ENCODE data around the gene SMARCA1. TPM values are rescaled to one million over a fixed set of nuclear protein-coding genes. Genes with fewer than 3 reads are reported as not detected.
"Not testable (repeated sequence)": the region's sequence is repeated elsewhere in the genome, so short reads cannot be mapped to it uniquely, and the experiment has no call there.

SMARCA1 gene
- polyA plus RNA-seq (2013, experiment 1 of 2), result 52.1 TPM
- 60.4 TPM for polyA plus RNA-seq (2013, experiment 2 of 2)

GRCh38 chrX:129523079-129523911 is at the start of gene SMARCA1:
SMARCA1 (minus strand) TSS chrX:129523490; CDS start chrX:129523370, 120 bp downstream.
- under 1% methylated on average over 41 of the region's 54 CpGs for WGBS
- Histone ChIP-seq H3K9ac (ENCODE audit: low read depth, low read length) (peak within 1 kb of the TSS; percentile 96), H3K9me3 (ENCODE audit: insufficient read depth, low read depth, low read length) (no peaks in the 10 kb centered on the region), H3K4me3 (ENCODE audit: low read length) (peak within 1 kb of the TSS; percentile 94), H3K27me3 (ENCODE audit: insufficient read depth, low read length) (no peaks in the 10 kb centered on the region), H3K4me1 (ENCODE audit: insufficient read depth, low read length) (no peaks in the 10 kb centered on the region), H3K36me3 (ENCODE audit: insufficient read depth, low read length) (no peaks in the 10 kb centered on the region), H3K27ac (ENCODE audit: low read depth, low read length) (peak within 1 kb of the TSS; percentile 93)

GRCh38 chrX:129572422-129572821 is 49.1 kb upstream of the SMARCA1 start:
- 100% methylated on average over 1 of the region's 2 CpGs for WGBS
- peaks cover 74% of the 10 kb centered on the region for H3K36me3 ChIP-seq (ENCODE audit: insufficient read depth, low read length)
- H3K9ac ChIP-seq (ENCODE audit: low read depth, low read length), result no peak overlapping the region
- H3K9me3 ChIP-seq (ENCODE audit: insufficient read depth, low read depth, low read length), result no peaks in the 10 kb centered on the region
- H3K27me3 ChIP-seq (ENCODE audit: insufficient read depth, low read length), result no peaks in the 10 kb centered on the region
- H3K4me1 ChIP-seq (ENCODE audit: insufficient read depth, low read length), result no peaks in the 10 kb centered on the region
- no peak overlapping the region for H3K4me3 ChIP-seq (ENCODE audit: low read length)
- H3K27ac ChIP-seq (ENCODE audit: low read depth, low read length), result no peak overlapping the region

GRCh38 chrX:129568349-129568748 is 45.1 kb upstream of the SMARCA1 start:
- H3K9ac ChIP-seq (ENCODE audit: low read depth, low read length), result no peak overlapping the region
- 87% methylated on average over 2 of the region's 3 CpGs for WGBS
- H3K9me3 ChIP-seq (ENCODE audit: insufficient read depth, low read depth, low read length), result no peaks in the 10 kb centered on the region
- H3K36me3 ChIP-seq (ENCODE audit: insufficient read depth, low read length), result peaks cover 65% of the 10 kb centered on the region
- H3K4me1 ChIP-seq (ENCODE audit: insufficient read depth, low read length), result no peaks in the 10 kb centered on the region
- no peak overlapping the region for H3K4me3 ChIP-seq (ENCODE audit: low read length)
- H3K27me3 ChIP-seq (ENCODE audit: insufficient read depth, low read length), result no peaks in the 10 kb centered on the region
- H3K27ac ChIP-seq (ENCODE audit: low read depth, low read length), result no peak overlapping the region

DNA sequence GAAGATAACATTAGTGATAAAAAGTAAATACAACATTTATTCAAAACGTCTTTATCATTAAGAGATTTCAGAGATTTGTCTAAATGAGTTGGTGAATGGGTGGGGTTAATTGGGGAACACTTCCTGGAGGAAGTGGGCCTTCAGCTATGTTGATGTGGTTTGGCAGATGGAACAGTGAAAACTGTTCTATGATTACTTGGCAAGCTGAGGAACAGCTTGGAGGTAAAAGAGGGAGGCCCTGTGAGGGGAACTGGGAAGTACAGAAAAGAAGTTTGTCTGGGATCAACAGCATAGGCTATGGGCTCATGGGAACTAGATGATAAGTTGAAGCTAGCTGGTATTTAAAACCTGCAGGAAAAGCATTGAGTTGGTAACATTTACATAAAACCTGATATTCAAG is 42.8 kb upstream of the SMARCA1 start:
- Histone ChIP-seq H3K27me3 (ENCODE audit: insufficient read depth, low read length) (no peaks in the 10 kb centered on the region), H3K9me3 (ENCODE audit: insufficient read depth, low read depth, low read length) (no peaks in the 10 kb centered on the region), H3K9ac (ENCODE audit: low read depth, low read length) (no peak overlapping the region), H3K4me1 (ENCODE audit: insufficient read depth, low read length) (no peaks in the 10 kb centered on the region), H3K27ac (ENCODE audit: low read depth, low read length) (no peak overlapping the region), H3K4me3 (ENCODE audit: low read length) (no peak overlapping the region), H3K36me3 (ENCODE audit: insufficient read depth, low read length) (peaks cover 77% of the 10 kb centered on the region)
- WGBS, result 88% methylated on average over 1 of the region's 1 CpG

DNA sequence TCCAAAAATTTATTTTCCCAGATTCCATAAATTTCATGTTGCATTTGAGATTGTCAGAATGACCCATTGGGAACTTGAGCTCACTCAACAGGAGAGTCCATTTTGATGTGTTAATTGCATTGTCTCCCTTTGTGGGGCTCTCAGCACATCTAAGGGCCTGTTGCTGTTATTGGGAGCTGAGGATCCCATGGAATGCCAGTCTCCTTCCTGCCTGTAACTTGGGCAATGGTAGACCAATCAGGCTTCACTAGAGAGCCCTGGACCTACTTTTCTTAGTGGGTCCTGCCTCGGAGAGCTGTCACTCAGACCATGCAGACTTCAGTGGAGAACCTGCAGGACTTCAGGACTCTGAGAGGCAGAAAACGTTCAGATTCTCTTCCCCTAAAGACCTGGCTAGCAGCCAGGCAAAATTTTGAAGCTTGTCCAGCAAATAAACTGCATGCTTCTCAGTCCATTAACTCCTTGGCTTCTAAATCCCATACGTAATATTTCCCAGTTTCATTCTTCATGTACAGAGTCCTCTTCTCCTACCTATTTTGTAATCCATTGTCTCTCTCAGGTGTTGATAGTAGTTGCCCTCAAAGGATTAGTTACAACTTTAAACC is 41.9 kb upstream of the SMARCA1 start:
- H3K9me3 ChIP-seq (ENCODE audit: insufficient read depth, low read depth, low read length), result no peaks in the 10 kb centered on the region
- no peak overlapping the region for H3K4me3 ChIP-seq (ENCODE audit: low read length)
- H3K9ac ChIP-seq (ENCODE audit: low read depth, low read length), result no peak overlapping the region
- peaks cover 77% of the 10 kb centered on the region for H3K36me3 ChIP-seq (ENCODE audit: insufficient read depth, low read length)
- H3K4me1 ChIP-seq (ENCODE audit: insufficient read depth, low read length), result no peaks in the 10 kb centered on the region
- WGBS, result 69% methylated on average over 3 of the region's 3 CpGs
- H3K27ac ChIP-seq (ENCODE audit: low read depth, low read length), result no peak overlapping the region
- no peaks in the 10 kb centered on the region for H3K27me3 ChIP-seq (ENCODE audit: insufficient read depth, low read length)

GRCh38 chrX:129564345-129564744 is 41.1 kb upstream of the SMARCA1 start:
- peaks cover 77% of the 10 kb centered on the region for H3K36me3 ChIP-seq (ENCODE audit: insufficient read depth, low read length)
- H3K27ac ChIP-seq (ENCODE audit: low read depth, low read length); H3K9ac ChIP-seq (ENCODE audit: low read depth, low read length); H3K4me1 ChIP-seq (ENCODE audit: insufficient read depth, low read length); H3K27me3 ChIP-seq (ENCODE audit: insufficient read depth, low read length); H3K9me3 ChIP-seq (ENCODE audit: insufficient read depth, low read depth, low read length); H3K4me3 ChIP-seq (ENCODE audit: low read length): not testable (repeated sequence)
- 100% methylated on average over 2 of the region's 5 CpGs for WGBS

- Histone ChIP-seq H3K27ac (ENCODE audit: low read depth, low read length) (no peak overlapping the region), H3K36me3 (ENCODE audit: insufficient read depth, low read length) (peaks cover 84% of the 10 kb centered on the region), H3K4me1 (ENCODE audit: insufficient read depth, low read length) (no peaks in the 10 kb centered on the region), H3K9ac (ENCODE audit: low read depth, low read length) (no peak overlapping the region), H3K27me3 (ENCODE audit: insufficient read depth, low read length) (no peaks in the 10 kb centered on the region), H3K4me3 (ENCODE audit: low read length) (no peak overlapping the region), H3K9me3 (ENCODE audit: insufficient read depth, low read depth, low read length) (no peaks in the 10 kb centered on the region)
- WGBS, result 96% methylated on average over 3 of the region's 3 CpGs
Observed at GRCh38 chrX:129561453-129561852, 38.2 kb upstream of the SMARCA1 start.

DNA sequence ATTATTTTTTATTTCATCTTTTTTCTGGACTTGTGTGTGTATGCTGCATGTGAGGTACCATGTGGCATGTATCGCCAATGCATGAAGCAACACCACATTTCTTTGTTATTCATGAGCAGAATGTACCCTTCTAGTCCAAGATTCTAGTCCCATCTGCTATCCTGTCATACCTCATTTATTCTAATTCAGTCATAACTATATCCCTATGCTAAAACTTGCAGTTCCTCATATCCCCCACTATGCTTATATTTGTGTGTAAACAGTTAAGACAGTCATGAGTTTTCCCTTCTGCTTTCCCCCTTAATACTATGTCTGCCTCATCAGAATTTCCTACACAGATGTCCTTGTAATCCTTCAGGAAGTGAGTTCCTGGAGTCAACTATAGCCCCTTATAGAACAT is 36.5 kb upstream of the SMARCA1 start:
- H3K9me3 ChIP-seq (ENCODE audit: insufficient read depth, low read depth, low read length), result no peaks in the 10 kb centered on the region
- no peak overlapping the region for H3K27ac ChIP-seq (ENCODE audit: low read depth, low read length)
- H3K4me3 ChIP-seq (ENCODE audit: low read length), result no peak overlapping the region
- H3K36me3 ChIP-seq (ENCODE audit: insufficient read depth, low read length), result peaks cover 81% of the 10 kb centered on the region
- H3K4me1 ChIP-seq (ENCODE audit: insufficient read depth, low read length), result no peaks in the 10 kb centered on the region
- no peaks in the 10 kb centered on the region for H3K27me3 ChIP-seq (ENCODE audit: insufficient read depth, low read length)
- H3K9ac ChIP-seq (ENCODE audit: low read depth, low read length), result no peak overlapping the region
- 100% methylated on average over 1 of the region's 1 CpG for WGBS

GRCh38 chrX:129557844-129558480 is 34.7 kb upstream of the SMARCA1 start:
- peaks cover 77% of the 10 kb centered on the region for H3K36me3 ChIP-seq (ENCODE audit: insufficient read depth, low read length)
- no peaks in the 10 kb centered on the region for H3K27me3 ChIP-seq (ENCODE audit: insufficient read depth, low read length)
- no peak overlapping the region for H3K27ac ChIP-seq (ENCODE audit: low read depth, low read length)
- no peaks in the 10 kb centered on the region for H3K9me3 ChIP-seq (ENCODE audit: insufficient read depth, low read depth, low read length)
- H3K9ac ChIP-seq (ENCODE audit: low read depth, low read length), result no peak overlapping the region
- no peaks in the 10 kb centered on the region for H3K4me1 ChIP-seq (ENCODE audit: insufficient read depth, low read length)
- WGBS, result 90% methylated on average over 1 of the region's 1 CpG
- no peak overlapping the region for H3K4me3 ChIP-seq (ENCODE audit: low read length)

DNA sequence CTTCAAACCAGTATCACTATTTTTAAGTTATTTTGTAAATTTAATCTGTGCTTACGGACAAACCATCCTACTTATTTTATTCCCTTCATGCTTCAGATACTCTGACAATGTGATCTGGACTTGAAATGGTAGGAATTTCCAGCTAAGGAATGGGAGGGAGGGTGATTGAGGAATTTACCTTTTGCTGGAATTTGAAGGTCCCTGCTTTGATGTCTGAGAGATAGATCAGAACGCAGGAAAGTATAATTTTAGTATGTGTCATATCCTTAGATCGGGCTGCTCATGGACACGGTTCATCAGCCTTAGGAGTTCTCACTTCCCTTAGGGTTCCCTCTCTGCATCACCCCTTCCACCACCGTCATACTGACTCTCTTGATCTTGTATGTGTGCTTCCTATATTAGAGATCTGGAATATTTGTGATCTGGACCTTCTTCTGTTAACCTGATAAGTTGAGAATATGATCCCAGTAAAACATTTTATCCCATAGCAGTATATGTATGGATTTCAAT is 33.6 kb upstream of the SMARCA1 start:
- peaks cover 66% of the 10 kb centered on the region for H3K36me3 ChIP-seq (ENCODE audit: insufficient read depth, low read length)
- no peak overlapping the region for H3K27ac ChIP-seq (ENCODE audit: low read depth, low read length)
- H3K4me3 ChIP-seq (ENCODE audit: low read length), result no peak overlapping the region
- no peaks in the 10 kb centered on the region for H3K9me3 ChIP-seq (ENCODE audit: insufficient read depth, low read depth, low read length)
- 95% methylated on average over 4 of the region's 5 CpGs for WGBS
- no peak overlapping the region for H3K9ac ChIP-seq (ENCODE audit: low read depth, low read length)
- no peaks in the 10 kb centered on the region for H3K27me3 ChIP-seq (ENCODE audit: insufficient read depth, low read length)
- H3K4me1 ChIP-seq (ENCODE audit: insufficient read depth, low read length), result no peaks in the 10 kb centered on the region

DNA sequence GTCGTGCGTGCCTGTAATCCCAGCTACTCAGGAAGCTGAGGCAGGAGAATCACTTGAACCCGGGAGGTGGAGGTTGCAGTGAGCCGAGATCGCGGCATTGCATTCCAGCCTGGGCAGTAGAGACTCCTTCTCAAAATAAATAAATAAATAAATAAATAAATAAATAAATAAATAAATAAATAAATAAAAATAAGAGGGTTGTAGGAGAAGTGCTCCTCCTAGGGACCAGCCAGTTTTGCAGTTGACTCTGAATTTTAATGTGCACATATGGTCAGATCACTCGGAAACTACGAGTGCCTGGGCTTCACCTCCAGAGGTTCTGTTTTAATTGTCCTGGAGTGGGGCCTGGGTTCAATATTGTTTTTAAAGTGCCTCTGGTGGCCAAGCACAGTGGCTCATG is 31.5 kb upstream of the SMARCA1 start:
- H3K9me3 ChIP-seq (ENCODE audit: insufficient read depth, low read depth, low read length); H3K4me3 ChIP-seq (ENCODE audit: low read length); H3K4me1 ChIP-seq (ENCODE audit: insufficient read depth, low read length); H3K27me3 ChIP-seq (ENCODE audit: insufficient read depth, low read length); H3K27ac ChIP-seq (ENCODE audit: low read depth, low read length); H3K9ac ChIP-seq (ENCODE audit: low read depth, low read length): not testable (repeated sequence)
- H3K36me3 ChIP-seq (ENCODE audit: insufficient read depth, low read length), result peaks cover 52% of the 10 kb centered on the region
- WGBS, result 98% methylated on average over 5 of the region's 8 CpGs

Measured in HUES64 (cell line).